ENCODE results near the gene NPAS3.

DNA sequence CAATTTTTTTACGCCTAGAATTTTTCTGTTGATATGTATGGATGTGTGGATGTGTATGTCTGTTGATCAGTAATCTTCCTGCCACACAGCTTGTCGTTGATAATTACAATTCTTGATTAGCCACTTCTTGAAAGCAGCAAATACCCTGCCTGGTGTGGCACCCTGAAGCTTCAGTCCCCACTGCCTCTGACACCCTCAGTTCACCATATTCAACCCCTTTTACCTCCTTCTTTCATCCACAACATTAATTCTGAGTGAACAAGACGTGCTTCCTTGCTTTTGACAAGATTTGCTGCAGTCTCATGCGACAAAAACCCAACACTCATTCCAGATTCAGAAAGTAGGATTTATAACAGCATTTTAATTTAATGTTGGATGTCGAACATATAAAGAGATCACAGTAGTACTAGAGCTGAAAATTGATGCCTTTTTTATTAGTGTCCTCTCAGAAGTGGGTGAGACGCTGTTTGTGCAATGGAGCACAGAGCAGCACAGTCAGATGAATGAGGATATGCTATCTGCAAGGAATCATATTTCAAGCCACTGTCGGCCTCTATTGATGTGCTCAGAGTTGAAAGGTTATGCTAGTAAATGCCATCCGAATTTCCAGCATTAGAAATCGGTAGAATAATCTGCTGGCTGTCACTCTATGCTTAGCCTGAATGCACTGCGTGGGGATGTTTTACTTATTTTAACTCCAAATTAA is 628.5 kb downstream of the NPAS3 start:
- TF ChIP-seq, protein P1, sequence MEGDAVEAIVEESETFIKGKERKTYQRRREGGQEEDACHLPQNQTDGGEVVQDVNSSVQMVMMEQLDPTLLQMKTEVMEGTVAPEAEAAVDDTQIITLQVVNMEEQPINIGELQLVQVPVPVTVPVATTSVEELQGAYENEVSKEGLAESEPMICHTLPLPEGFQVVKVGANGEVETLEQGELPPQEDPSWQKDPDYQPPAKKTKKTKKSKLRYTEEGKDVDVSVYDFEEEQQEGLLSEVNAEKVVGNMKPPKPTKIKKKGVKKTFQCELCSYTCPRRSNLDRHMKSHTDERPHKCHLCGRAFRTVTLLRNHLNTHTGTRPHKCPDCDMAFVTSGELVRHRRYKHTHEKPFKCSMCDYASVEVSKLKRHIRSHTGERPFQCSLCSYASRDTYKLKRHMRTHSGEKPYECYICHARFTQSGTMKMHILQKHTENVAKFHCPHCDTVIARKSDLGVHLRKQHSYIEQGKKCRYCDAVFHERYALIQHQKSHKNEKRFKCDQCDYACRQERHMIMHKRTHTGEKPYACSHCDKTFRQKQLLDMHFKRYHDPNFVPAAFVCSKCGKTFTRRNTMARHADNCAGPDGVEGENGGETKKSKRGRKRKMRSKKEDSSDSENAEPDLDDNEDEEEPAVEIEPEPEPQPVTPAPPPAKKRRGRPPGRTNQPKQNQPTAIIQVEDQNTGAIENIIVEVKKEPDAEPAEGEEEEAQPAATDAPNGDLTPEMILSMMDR (conservative IDR thresholded peaks at IDR 0.05; ENCODE audit: low read depth, low read length) = no peak
- TF ChIP-seq EZH2phosphoT487 (IDR thresholded peaks at IDR 0.05; ENCODE audit: borderline replicate concordance, low read length) (no peak), EZH2 (IDR thresholded peaks at IDR 0.05; ENCODE audit: low read length, unreplicated experiment) (no peak)

Data from PC-3 (cell line).